IMR-90 (cell line): ENCODE data around the gene SENP6.

Source experiments
- BHLHE40 ChIP-seq: fragments of 150-350 bp; IDR thresholded peaks from 2 replicates; pipeline ENCODE4 v1.6.1; 2016; ENCODE audit warnings: mild to moderate bottlenecking, low read depth, low read length
- CEBPB ChIP-seq: IDR thresholded peaks from 2 replicates; pipeline ENCODE4 v1.6.1; 2012; ENCODE audit warnings: low read depth, low read length, improper control_type of control experiment
- CHD1 ChIP-seq: IDR thresholded peaks from 2 replicates; pipeline ENCODE4 v1.6.1; 2012; ENCODE audit warnings: low read depth, low read length, improper control_type of control experiment
- CTCF ChIP-seq: conservative IDR thresholded peaks from 2 replicates; pipeline ENCODE4 v1.5.1; 2012; ENCODE audit warnings: mild to moderate bottlenecking, low read depth, low read length, improper control_type of control experiment
- FOS ChIP-seq: fragments of 150-350 bp; IDR thresholded peaks from 2 replicates; pipeline ENCODE4 v1.6.1; 2016; ENCODE audit warnings: low read depth, low read length
- MXI1 ChIP-seq: IDR thresholded peaks from 2 replicates; pipeline ENCODE4 v1.6.1; 2012; ENCODE audit warnings: low read depth, mild to moderate bottlenecking, low read length, moderate library complexity, borderline replicate concordance
- POLR2A ChIP-seq: IDR thresholded peaks from 2 replicates; pipeline ENCODE4 v1.6.1; 2012; ENCODE audit warnings: mild to moderate bottlenecking, low read depth, low read length
- SMC3 ChIP-seq: fragments of 150-350 bp; IDR thresholded peaks from 2 replicates; pipeline ENCODE4 v1.6.1; 2016; ENCODE audit warnings: low read depth, mild to moderate bottlenecking, antibody characterized with exemption, low read length, moderate library complexity
- TF ChIP-seq, protein P1 (sequence below): fragments of 150-350 bp; IDR thresholded peaks from 2 replicates; pipeline ENCODE4 v1.6.1; 2016; ENCODE audit warnings: low read depth, mild to moderate bottlenecking, low read length, moderate library complexity, borderline replicate concordance

- no peak for TF ChIP-seq SMC3
- TF ChIP-seq CTCF, result no peak
- TF ChIP-seq CHD1, result no peak
- TF ChIP-seq CEBPB, result no peak
- TF ChIP-seq POLR2A, result no peak
- no peak for TF ChIP-seq FOS
- TF ChIP-seq MXI1, result no peak
- TF ChIP-seq, protein P1, sequence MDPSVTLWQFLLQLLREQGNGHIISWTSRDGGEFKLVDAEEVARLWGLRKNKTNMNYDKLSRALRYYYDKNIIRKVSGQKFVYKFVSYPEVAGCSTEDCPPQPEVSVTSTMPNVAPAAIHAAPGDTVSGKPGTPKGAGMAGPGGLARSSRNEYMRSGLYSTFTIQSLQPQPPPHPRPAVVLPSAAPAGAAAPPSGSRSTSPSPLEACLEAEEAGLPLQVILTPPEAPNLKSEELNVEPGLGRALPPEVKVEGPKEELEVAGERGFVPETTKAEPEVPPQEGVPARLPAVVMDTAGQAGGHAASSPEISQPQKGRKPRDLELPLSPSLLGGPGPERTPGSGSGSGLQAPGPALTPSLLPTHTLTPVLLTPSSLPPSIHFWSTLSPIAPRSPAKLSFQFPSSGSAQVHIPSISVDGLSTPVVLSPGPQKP, result no peak
- no peak for TF ChIP-seq BHLHE40
Measured at GRCh38 chr6:75588948-75589347, 12.7 kb upstream of the SENP6 start.
